Left renal pelvis (tissue), 4 donors: Measurements from ENCODE around the gene MINDY1. TPM values are rescaled to one million over a fixed set of nuclear protein-coding genes. Genes with fewer than 3 reads are reported as not detected.

ENCODE experiments used
- DNase-seq, 4 donors: peaks; one replicate each; pipeline ENCODE4 v3.0.0-alpha.2; 2013; ENCODE audit warnings: low read depth in 4 of 4, low spot score in 3 of 4
- polyA plus RNA-seq, 4 donors: library from polyadenylated mRNA; unstranded; fragments of 120-200 nt; gene quantifications; one replicate each; pipeline ENCODE4 v1.2.1, GENCODE V29; 2013; ENCODE audit not compliant: insufficient read length in 4 of 4

Gene MINDY1
- polyA plus RNA-seq, 4 donors: 35.7 to 54.4 (median 39.1) TPM

DNA sequence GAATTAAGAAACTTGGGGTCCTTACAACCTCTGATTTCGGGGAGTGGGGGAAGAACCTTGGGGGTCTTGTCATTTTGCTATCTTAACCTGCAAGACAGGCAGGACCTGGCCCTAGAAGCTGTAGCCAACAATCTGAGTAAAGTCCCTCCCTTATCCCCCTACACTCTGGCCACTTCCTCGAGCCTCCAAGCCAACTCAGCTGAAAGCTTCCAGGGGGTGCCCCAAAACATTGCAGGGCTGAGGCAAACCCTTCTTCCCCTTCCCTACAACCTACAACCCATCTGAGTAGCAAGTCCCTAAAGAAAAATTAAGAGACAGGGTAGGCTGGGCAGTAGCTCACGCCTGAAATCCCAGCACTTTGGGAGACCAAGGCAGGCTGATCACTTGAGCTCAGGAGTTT lies 37.1 kb downstream of the MINDY1 start:
- no peak for DNase-seq

GRCh38 chr1:150968491-150968890 lies 38.2 kb downstream of the MINDY1 start:
- DNase-seq: no peak

DNA sequence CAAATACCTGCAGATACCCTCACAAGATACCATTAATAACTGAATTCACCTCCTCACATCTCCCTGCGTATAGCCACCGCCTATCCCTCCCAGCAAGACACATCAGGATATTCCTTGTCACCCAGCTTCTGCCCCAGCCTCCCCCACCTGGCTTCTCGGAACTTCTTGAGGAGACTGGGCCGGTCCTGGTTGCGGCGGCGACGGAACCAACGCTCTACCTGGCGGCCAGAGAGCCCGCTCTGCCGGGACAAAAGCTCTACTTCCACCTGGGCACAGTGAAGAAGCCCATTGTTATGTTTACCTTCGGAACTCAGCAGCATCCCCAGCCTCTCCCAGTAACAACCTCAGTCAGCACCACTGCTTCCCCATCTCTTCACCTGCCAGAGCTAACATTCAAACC lies 38.8 kb downstream of the MINDY1 start:
- no peak for DNase-seq

- no peak for DNase-seq
Observed at GRCh38 chr1:150966011-150966410, 40.7 kb downstream of the MINDY1 start.

DNA sequence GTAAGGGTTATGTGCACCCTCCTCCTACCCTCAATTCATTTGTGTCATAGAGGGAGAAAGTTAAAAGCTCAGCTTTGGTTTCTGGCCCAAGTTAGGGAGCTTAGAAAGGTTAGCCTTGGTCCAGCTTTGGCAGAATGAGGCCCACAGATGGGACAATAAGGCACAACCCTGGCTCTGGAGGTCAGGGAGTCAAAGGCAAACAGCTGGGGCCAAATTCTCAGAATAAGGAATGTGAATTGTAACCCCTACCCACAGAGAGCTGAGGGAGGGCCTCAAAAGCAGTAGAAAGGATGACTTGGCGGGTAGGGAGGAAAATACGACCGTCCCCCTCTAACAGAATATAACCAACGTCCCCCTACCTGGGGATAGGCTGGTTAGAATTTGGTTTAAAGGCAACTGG lies 41.1 kb downstream of the MINDY1 start:
- DNase-seq: no peak

DNA sequence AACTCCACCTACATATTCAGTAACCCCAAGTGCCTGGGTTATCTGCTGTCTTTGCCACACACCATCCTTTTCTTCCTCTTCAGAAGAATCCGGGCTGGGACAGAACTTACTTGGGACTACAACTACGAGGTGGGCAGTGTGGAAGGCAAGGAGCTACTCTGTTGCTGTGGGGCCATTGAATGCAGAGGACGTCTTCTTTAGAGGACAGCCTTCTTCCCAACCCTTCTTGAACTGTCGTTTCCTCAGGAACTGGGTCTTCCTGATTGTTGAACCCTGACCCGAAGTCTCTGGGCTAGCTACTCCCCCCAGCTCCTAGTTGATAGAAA lies 42.6 kb downstream of the MINDY1 start:
- DNase-seq: no peak

DNA sequence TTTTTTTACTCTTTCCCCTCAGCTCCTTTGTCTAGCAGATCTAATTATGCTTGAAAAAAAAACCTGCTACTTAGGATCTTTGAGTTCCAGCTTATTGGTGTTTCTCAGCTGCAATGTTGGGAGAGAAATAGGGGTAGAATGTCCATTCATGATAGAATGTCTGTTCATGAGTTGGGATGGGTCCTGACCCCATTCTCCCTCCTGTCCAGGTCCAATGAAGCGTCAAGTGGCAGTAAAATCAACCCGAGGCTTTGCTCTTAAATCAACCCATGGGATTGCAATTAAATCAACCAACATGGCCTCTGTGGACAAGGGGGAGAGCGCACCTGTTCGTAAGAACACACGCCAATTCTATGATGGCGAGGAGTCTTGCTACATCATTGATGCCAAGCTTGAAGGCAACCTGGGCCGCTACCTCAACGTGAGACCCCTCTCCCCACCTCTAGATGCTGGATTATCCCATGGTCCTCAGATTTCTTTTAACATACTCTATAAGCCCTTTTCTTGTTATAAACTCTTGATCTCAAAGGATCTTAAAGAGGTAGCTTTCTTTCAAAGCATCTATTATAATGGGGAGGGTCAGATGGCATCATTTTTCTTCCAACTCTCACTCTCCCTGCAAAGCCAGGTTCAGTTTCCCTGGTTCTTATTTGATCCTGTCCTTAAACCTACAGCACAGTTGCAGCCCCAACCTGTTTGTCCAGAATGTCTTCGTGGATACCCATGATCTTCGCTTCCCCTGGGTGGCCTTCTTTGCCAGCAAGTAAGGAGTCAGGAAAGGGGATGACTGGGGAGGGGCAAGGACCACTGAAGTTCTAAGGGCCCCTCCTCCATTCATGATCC lies 43.2 kb downstream of the MINDY1 start:
- DNase-seq: no peak

GRCh38 chr1:150961756-150962155 lies 44.9 kb downstream of the MINDY1 start:
- no peak for DNase-seq

GRCh38 chr1:150960646-150961045 lies 46.1 kb downstream of the MINDY1 start:
- no peak for DNase-seq

DNA sequence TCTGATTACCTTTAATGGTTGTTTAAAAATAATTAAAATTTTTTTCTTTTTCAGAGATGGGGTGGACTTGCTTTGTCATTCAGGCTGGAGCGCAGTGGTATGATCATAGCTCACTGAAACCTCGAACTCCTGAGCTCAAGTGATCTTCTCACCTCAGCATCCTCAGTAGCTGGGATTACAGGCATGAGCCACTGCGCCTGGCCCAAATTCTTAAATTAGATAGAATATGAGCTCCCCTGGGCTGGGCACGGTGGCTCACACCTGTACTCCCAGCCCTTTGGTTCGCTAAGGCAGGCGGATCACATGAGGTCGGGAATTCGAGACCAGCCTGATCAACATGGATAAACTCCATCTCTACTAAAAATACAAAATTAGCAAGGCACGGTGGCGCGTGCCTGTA lies 49.0 kb downstream of the MINDY1 start:
- DNase-seq: no peak

DNA sequence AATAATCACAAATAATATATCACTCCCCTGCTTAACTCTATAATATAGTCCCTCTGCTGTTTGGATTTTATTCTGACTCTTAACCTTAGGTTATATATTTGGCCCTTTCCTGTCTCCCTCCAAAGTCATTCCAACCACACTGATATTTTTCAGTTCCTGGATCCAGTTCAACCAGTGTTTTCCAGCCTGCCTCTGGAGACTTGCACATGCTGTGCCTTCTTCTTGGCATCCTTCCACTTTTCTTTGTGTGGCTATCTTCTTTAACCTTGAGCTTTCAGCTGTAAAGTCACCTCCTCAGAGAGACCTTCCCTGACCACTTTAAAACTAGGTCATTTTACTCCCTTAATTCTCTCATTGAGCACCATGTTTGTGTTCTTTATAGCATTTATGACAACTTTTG lies 51.4 kb downstream of the MINDY1 start:
- DNase-seq: no peak

DNA sequence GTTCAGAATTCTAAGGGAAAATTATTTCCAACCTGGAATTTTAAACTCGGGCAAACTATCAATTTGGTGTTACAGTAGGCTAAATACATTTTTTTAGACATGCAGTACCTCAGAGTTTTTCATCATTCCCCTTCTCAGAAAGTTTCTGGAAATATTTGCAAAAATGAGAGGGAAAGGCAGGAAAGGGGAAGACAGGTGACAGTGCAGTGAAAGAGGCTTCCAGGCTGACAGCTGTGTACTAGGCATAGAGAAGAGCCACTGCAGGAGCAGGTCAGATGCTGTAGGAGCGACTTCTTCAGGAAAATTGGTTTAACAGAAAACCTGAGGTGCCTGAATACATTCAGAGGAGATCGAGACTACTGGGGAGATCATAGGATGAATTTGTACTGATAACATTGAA lies 52.0 kb downstream of the MINDY1 start:
- no peak for DNase-seq

Other genes starting within 250 kb of the MINDY1 start
- 10 to 100 TPM; 11.3 to 27.6 (median 14.9) TPM for gene CTSS, start 241.1 kb downstream of the MINDY1 start, polyA plus RNA-seq
- 100 to 1,000 TPM in 1 of 4 donors, 10 to 100 TPM in 3; 19.8 to 107 (median 35.3) TPM for gene CTSK, start 198.6 kb downstream of the MINDY1 start, polyA plus RNA-seq
- 10 to 100 TPM; 57.0 to 62.8 (median 58.3) TPM for gene ARNT, start 130.3 kb downstream of the MINDY1 start, polyA plus RNA-seq
- gene CTXND2, start 119.8 kb downstream of the MINDY1 start, polyA plus RNA-seq: not detected
- 10 to 100 TPM; 62.7 to 88.8 (median 81.9) TPM for gene SETDB1, start 80.5 kb downstream of the MINDY1 start, polyA plus RNA-seq
- 100 to 1,000 TPM; 206 to 297 (median 284) TPM for gene CERS2, start 32.1 kb downstream of the MINDY1 start, polyA plus RNA-seq
- gene ANXA9, start 24.6 kb downstream of the MINDY1 start, polyA plus RNA-seq: 10 to 100 TPM; 10.7 to 21.5 (median 13.6) TPM
- 10 to 100 TPM; 41.4 to 47.8 (median 46.1) TPM for gene PRUNE1, start 1.5 kb upstream of the MINDY1 start, polyA plus RNA-seq
- 1 to 10 TPM in 3 of 4 donors, under 1 TPM in 1; 0.72 to 5.6 (median 2.6) TPM for gene BNIPL, start 29.7 kb upstream of the MINDY1 start, polyA plus RNA-seq
- 10 to 100 TPM; 10.3 to 15.1 (median 11.4) TPM for gene C1orf56, start 40.8 kb upstream of the MINDY1 start, polyA plus RNA-seq
- gene CDC42SE1, start 52.7 kb upstream of the MINDY1 start, polyA plus RNA-seq: 10 to 100 TPM; 56.4 to 83.9 (median 74.6) TPM
- gene MLLT11, start 53.5 kb upstream of the MINDY1 start, polyA plus RNA-seq: 10 to 100 TPM; 21.9 to 27.4 (median 24.8) TPM
- gene GABPB2, start 63.9 kb upstream of the MINDY1 start, polyA plus RNA-seq: 10 to 100 TPM; 10.4 to 14.1 (median 11.8) TPM
- gene SEMA6C, start 139.7 kb upstream of the MINDY1 start, polyA plus RNA-seq: 10 to 100 TPM; 18.8 to 33.9 (median 29.7) TPM
- gene TNFAIP8L2, start 149.7 kb upstream of the MINDY1 start, polyA plus RNA-seq: 1 to 10 TPM in 3 of 4 donors, under 1 TPM in 1; 0.96 to 2.9 (median 1.8) TPM
- gene LYSMD1, start 159.0 kb upstream of the MINDY1 start, polyA plus RNA-seq: 10 to 100 TPM; 17.3 to 18.6 (median 17.7) TPM
- gene SCNM1, start 159.2 kb upstream of the MINDY1 start, polyA plus RNA-seq: 10 to 100 TPM; 35.2 to 46.8 (median 39.9) TPM
- gene TMOD4, start 169.1 kb upstream of the MINDY1 start, polyA plus RNA-seq: 1 to 10 TPM in 3 of 4 donors, under 1 TPM in 1; 0.46 to 2.3 (median 1.7) TPM
- 10 to 100 TPM; 55.5 to 76.1 (median 69.9) TPM for gene VPS72, start 183.3 kb upstream of the MINDY1 start, polyA plus RNA-seq
- gene PIP5K1A, start 191.7 kb upstream of the MINDY1 start, polyA plus RNA-seq: 10 to 100 TPM; 57.6 to 70.2 (median 64.0) TPM
- 100 to 1,000 TPM; 107 to 174 (median 153) TPM for gene PSMD4, start 247.8 kb upstream of the MINDY1 start, polyA plus RNA-seq